HepG2 (cell line): ENCODE measurements around the gene GDAP1L1. TPM values are rescaled to one million over a fixed set of nuclear protein-coding genes. Genes with fewer than 3 reads are reported as not detected.
A peak's percentile ranks its signal among the peaks of the same experiment; 100 is the strongest.

Experiments
- ATAC-seq: fragments of 200-7000 bp; cut with Tn5 transposase; 3 replicates; pipeline ENCODE4 v1.9.1; 2020; ENCODE audit warnings: mild to moderate bottlenecking, moderate library complexity
- BruUV-seq: library from RNA; stranded (reverse); fragments of 400-500 nt; replicated peaks from 2 replicates; lab custom pipeline; 2021; lab: Mats Ljungman, UMichigan
- CTCF ChIA-PET: fragments of 300-600 bp; formaldehyde crosslinking; extraction: SDS; loops from one replicate; lab custom pipeline; 2021; ENCODE audit warnings: low total read pairs, inconsistent platforms, low intra/inter-chr PET ratio; lab: Yijun Ruan, JAX
- POLR2A ChIA-PET: fragments of 350-600 bp; sonication (Branson Sonifier 250); formaldehyde crosslinking; loops from one replicate; lab custom pipeline; 2020; ENCODE audit warnings: antibody characterized with exemption, inconsistent platforms; lab: Yijun Ruan, JAX
- DNase-seq: peaks from one replicate; pipeline ENCODE4 v3.0.0-alpha.2; 2015; ENCODE audit warnings: low spot score
- FAIRE-seq: peaks from 3 replicates; lab custom pipeline; 2011; peaks lifted over from hg19 to GRCh38; lab: Jason Lieb, UNC
- H2AFZ ChIP-seq: one replicate; pipeline ENCODE4 v1.6.1; 2011; ENCODE audit warnings: low read length, inconsistent platforms
- H3K27ac ChIP-seq: fragments of 300-600 bp; 3 replicates; pipeline ENCODE4 v1.8.0; 2011; ENCODE audit warnings: mixed run types, mild to moderate bottlenecking, mixed read lengths, low read length, inconsistent platforms; ENCODE audit not compliant: insufficient read depth; ENCODE audit errors: extremely low read length
- H3K27me3 ChIP-seq, 2 experiments: fragments of 200-600 bp in 1 of 2; 2 replicates in 1 of 2; 3 replicates in 1 of 2; pipeline versions ENCODE4 v1.6.0 to v1.8.0; 2011; ENCODE audit warnings: low read length in 2 of 2, mild to moderate bottlenecking in 2 of 2, moderate library complexity in 2 of 2, inconsistent platforms in 1 of 2; ENCODE audit not compliant: insufficient read depth in 2 of 2, control insufficient read depth in 1 of 2
- H3K36me3 ChIP-seq, 2 experiments: fragments of 200-600 bp in 1 of 2; replicated peaks in 1 of 2; 2 replicates in 1 of 2; 3 replicates in 1 of 2; pipeline versions ENCODE4 v1.5.1 to v1.8.0; 2011; ENCODE audit warnings: low read length in 2 of 2, inconsistent platforms in 1 of 2; ENCODE audit not compliant: insufficient read depth in 2 of 2, control insufficient read depth in 1 of 2
- H3K4me1 ChIP-seq: 2 replicates; pipeline ENCODE4 v1.5.1; 2012; ENCODE audit warnings: low read length, inconsistent platforms; ENCODE audit not compliant: insufficient read depth
- H3K4me2 ChIP-seq: 2 replicates; pipeline ENCODE4 v1.6.0; 2011; ENCODE audit warnings: low read depth, low read length, inconsistent platforms
- H3K4me3 ChIP-seq, 3 experiments: fragments of 200-600 bp in 1 of 3; sonication (generic), shearing (Covaris generic) in 1 of 3; replicated peaks in 1 of 3; 2 replicates each; pipeline ENCODE4 v1.5.1; 2011 to 2016; ENCODE audit warnings: low read length in 3 of 3, inconsistent platforms in 2 of 3, low read depth in 2 of 3, mild to moderate bottlenecking in 2 of 3, control low read depth in 1 of 3, mixed read lengths in 1 of 3; ENCODE audit not compliant: insufficient read depth in 1 of 3
- H3K79me2 ChIP-seq: one replicate; pipeline ENCODE4 v1.6.1; 2011; ENCODE audit warnings: low read length, inconsistent platforms; ENCODE audit not compliant: insufficient read depth
- H3K9ac ChIP-seq: 2 replicates; pipeline ENCODE4 v1.6.0; 2011; ENCODE audit warnings: mild to moderate bottlenecking, low read depth, low read length, inconsistent platforms; ENCODE audit not compliant: insufficient read depth
- H3K9me3 ChIP-seq: 2 replicates; pipeline ENCODE4 v1.5.1; 2012; ENCODE audit warnings: mild to moderate bottlenecking, low read length
- H4K20me1 ChIP-seq: 2 replicates; pipeline ENCODE4 v1.6.0; 2011; ENCODE audit warnings: inconsistent platforms, mild to moderate bottlenecking, low read length, moderate library complexity; ENCODE audit not compliant: insufficient read depth
- CREB3 ChIP-seq: sonication (generic); formaldehyde crosslinking; IDR thresholded peaks from 2 replicates; pipeline ENCODE4 v1.5.0; 2020; ENCODE audit warnings: missing genetic modification reagents
- EHMT2 ChIP-seq: fragments of 200-600 bp; sonication (generic); IDR thresholded peaks from 2 replicates; pipeline ENCODE4 v1.7.0; 2017; ENCODE audit warnings: antibody characterized with exemption, low read depth, low read length, borderline replicate concordance
- ESRRA ChIP-seq: sonication (generic); formaldehyde crosslinking; IDR thresholded peaks from 2 replicates; pipeline ENCODE4 v1.5.1; 2020; ENCODE audit warnings: mild to moderate bottlenecking, low read depth, missing genetic modification reagents
- HOXA7 ChIP-seq: sonication (generic); formaldehyde crosslinking; IDR thresholded peaks from 2 replicates; pipeline ENCODE4 v1.8.1; 2022; ENCODE audit warnings: mild to moderate bottlenecking, missing genetic modification reagents, moderate library complexity
- KDM4B ChIP-seq: sonication (generic); formaldehyde crosslinking; IDR thresholded peaks from 2 replicates; pipeline ENCODE4 v1.4.0; 2020; ENCODE audit warnings: missing genetic modification reagents
- MIER2 ChIP-seq: IDR thresholded peaks from 2 replicates; pipeline ENCODE4 v1.6.1; 2016; ENCODE audit warnings: missing biosample characterization, missing genetic modification reagents
- MXD1 ChIP-seq: sonication (generic); formaldehyde crosslinking; IDR thresholded peaks from 2 replicates; pipeline ENCODE4 v1.4.0; 2020; ENCODE audit warnings: mild to moderate bottlenecking, missing genetic modification reagents
- RBFOX2 ChIP-seq: fragments of 200-400 bp; formaldehyde crosslinking; IDR thresholded peaks from 2 replicates; pipeline ENCODE4 v1.6.1; 2017; ENCODE audit warnings: low read depth, mild to moderate bottlenecking, low read length
- SALL1 ChIP-seq: sonication (generic); formaldehyde crosslinking; IDR thresholded peaks from 2 replicates; pipeline ENCODE4 v1.8.0; 2022; ENCODE audit warnings: mild to moderate bottlenecking, missing genetic modification reagents
- TGIF2 ChIP-seq: IDR thresholded peaks from 2 replicates; pipeline ENCODE4 v1.6.1; 2016; ENCODE audit warnings: control low read depth, missing compliant biosample characterization
- XRCC5 ChIP-seq: fragments of 200-400 bp; formaldehyde crosslinking; optimal IDR thresholded peaks from 2 replicates; pipeline ENCODE3; 2017; ENCODE audit warnings: mild to moderate bottlenecking, low read length
- ZNF484 ChIP-seq: sonication (generic); formaldehyde crosslinking; IDR thresholded peaks from 2 replicates; pipeline ENCODE4 v1.5.1; 2020; ENCODE audit warnings: mild to moderate bottlenecking, low read depth, missing genetic modification reagents, borderline replicate concordance
- ZNF768 ChIP-seq: sonication (generic); formaldehyde crosslinking; IDR thresholded peaks from 2 replicates; pipeline ENCODE4 v1.4.0; 2020; ENCODE audit warnings: missing genetic modification reagents
- WGBS: methylation state at CpG from one replicate; pipeline ENCODE4 v1.1.6; 2017; ENCODE audit warnings: low lambda C conversion rate; 5-methylcytosine and 5-hydroxymethylcytosine counted together
- in situ Hi-C: cut with HindIII; loops from 2 replicates; pipeline ENCODE4 v1.10.0; 2017; ENCODE audit warnings: low pct_unique_long_range_greater_than_20kb; ENCODE audit not compliant: extremely low pct_ligation_motif_present
- intact Hi-C: fragments of 100-400 bp; cut with micrococcal nuclease; formaldehyde crosslinking; loops from one replicate; pipeline ENCODE4 v1.10.0; 2022; ENCODE audit not compliant: unreplicated experiment
- polyA plus RNA-seq, 8 experiments: library from polyadenylated mRNA; depleted of rRNA in 3 of 8; stranded (reverse) in 7 of 8; unstranded in 1 of 8; fragments of >200 nt; fragmentation: Illumina TruSeq in 4 of 8; extraction: Trizol in 4 of 8; gene quantifications; 2 replicates each; pipeline versions ENCODE4 v1.2.1 to v1.2.3, GENCODE V29; 2011 to 2016; ENCODE audit warnings: low read depth in 4 of 8, missing spikeins in 1 of 8, mixed read lengths in 1 of 8; ENCODE audit not compliant: insufficient read depth in 1 of 8
- total RNA-seq, 5 experiments: library from RNA; depleted of rRNA; stranded (reverse); fragments of >200 nt; fragmentation: Illumina TruSeq; extraction: Trizol; gene quantifications; 2 replicates each; pipeline ENCODE4 v1.2.3, GENCODE V29; 2016; ENCODE audit warnings: low read depth in 1 of 5
- TF ChIP-seq, protein P1 (sequence below), 2 experiments: IDR thresholded peaks; 2 replicates each; pipeline ENCODE4 v1.6.1; 2011 to 2012; ENCODE audit warnings: low read length in 2 of 2, borderline replicate concordance in 1 of 2, low read depth in 1 of 2, mild to moderate bottlenecking in 1 of 2, moderate library complexity in 1 of 2
- TF ChIP-seq, protein P2 (sequence below): sonication (generic); formaldehyde crosslinking; IDR thresholded peaks from 2 replicates; pipeline ENCODE4 v1.5.0; 2020; ENCODE audit warnings: missing genetic modification reagents
- TF ChIP-seq, protein P3 (sequence below): IDR thresholded peaks from 2 replicates; pipeline ENCODE4 v1.6.1; 2016; ENCODE audit warnings: mild to moderate bottlenecking, missing biosample characterization, missing genetic modification reagents
- TF ChIP-seq, protein P4 (sequence below): sonication (generic); formaldehyde crosslinking; IDR thresholded peaks from 2 replicates; pipeline ENCODE4 v1.4.0; 2020; ENCODE audit warnings: mild to moderate bottlenecking, missing genetic modification reagents

Gene GDAP1L1
- total and polyA plus RNA-seq, 2 of the 13 experiments (the other 11 are each of a cell fraction or from before 2014, with no cell fraction given), result 0.04 TPM; not detected in 1

DNA sequence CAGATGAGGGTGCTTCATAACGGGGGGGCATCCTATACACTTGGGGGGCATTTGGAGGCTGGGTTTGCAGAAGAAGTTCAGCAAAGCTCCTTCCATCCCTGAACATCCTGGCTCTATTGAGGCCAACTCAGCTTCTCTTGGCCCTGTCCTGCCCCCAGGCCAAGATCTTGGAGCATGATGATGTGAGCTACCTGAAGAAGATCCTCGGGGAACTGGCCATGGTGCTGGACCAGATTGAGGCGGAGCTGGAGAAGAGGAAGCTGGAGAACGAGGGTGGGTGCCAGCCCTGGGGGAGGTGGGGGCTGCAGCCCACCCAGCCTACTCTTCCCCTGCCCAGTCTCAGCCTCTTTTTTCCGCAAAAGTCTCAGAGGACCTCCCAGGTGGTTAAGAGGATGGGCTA lies 17.2 kb downstream of the GDAP1L1 start:
- Histone ChIP-seq H3K4me3 (no peak overlapping the region), H3K36me3 (no peaks in the 10 kb centered on the region), H3K27ac (no peak overlapping the region), H3K4me2 (no peak overlapping the region), H3K9ac (no peak overlapping the region), H2AFZ (no peak overlapping the region), H3K4me1 (peaks cover 11% of the 10 kb centered on the region; the same call in 1 of the 2 replicates), H3K27me3 (no peaks in the 10 kb centered on the region), H3K79me2 (no peaks in the 10 kb centered on the region), H4K20me1 (no peaks in the 10 kb centered on the region), H3K9me3 (no peaks in the 10 kb centered on the region)
- in situ Hi-C loops, result no loop called here
- ChIA-PET CTCF (no interaction called here), POLR2A (interaction anchor here (0.8 kb wide), 1 partner anchor 38 kb away, joined by 3 read pairs; no protein-coding TSS in a partner anchor)
- ATAC-seq (no peak), FAIRE-seq (no peak), DNase-seq (no peak)
- WGBS, result 30% methylated on average over 5 of the region's 5 CpGs
- BruUV-seq, result no TSS peak
- intact Hi-C loops, result no loop called here
- no peak for TF ChIP-seq KDM4B (CRISPR knock-in tag)
- TF ChIP-seq ZNF484 (CRISPR knock-in tag), result 0 out of 2 replicates have a peak, but pooled peaks have one; percentile 47
- TF ChIP-seq HOXA7 (CRISPR knock-in tag), result no peak
- peak; percentile 95 for TF ChIP-seq MIER2 (CRISPR knock-in tag)
- TF ChIP-seq TGIF2 (CRISPR knock-in tag), result peak; percentile 45; the same call in 1 of the 2 replicates
- TF ChIP-seq ZNF768, result peak; percentile 17; the same call in 1 of the 2 replicates
- TF ChIP-seq CREB3, result no peak
- TF ChIP-seq, protein P1, sequence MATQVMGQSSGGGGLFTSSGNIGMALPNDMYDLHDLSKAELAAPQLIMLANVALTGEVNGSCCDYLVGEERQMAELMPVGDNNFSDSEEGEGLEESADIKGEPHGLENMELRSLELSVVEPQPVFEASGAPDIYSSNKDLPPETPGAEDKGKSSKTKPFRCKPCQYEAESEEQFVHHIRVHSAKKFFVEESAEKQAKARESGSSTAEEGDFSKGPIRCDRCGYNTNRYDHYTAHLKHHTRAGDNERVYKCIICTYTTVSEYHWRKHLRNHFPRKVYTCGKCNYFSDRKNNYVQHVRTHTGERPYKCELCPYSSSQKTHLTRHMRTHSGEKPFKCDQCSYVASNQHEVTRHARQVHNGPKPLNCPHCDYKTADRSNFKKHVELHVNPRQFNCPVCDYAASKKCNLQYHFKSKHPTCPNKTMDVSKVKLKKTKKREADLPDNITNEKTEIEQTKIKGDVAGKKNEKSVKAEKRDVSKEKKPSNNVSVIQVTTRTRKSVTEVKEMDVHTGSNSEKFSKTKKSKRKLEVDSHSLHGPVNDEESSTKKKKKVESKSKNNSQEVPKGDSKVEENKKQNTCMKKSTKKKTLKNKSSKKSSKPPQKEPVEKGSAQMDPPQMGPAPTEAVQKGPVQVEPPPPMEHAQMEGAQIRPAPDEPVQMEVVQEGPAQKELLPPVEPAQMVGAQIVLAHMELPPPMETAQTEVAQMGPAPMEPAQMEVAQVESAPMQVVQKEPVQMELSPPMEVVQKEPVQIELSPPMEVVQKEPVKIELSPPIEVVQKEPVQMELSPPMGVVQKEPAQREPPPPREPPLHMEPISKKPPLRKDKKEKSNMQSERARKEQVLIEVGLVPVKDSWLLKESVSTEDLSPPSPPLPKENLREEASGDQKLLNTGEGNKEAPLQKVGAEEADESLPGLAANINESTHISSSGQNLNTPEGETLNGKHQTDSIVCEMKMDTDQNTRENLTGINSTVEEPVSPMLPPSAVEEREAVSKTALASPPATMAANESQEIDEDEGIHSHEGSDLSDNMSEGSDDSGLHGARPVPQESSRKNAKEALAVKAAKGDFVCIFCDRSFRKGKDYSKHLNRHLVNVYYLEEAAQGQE (IDR thresholded peaks at IDR 0.05; ENCODE audit: borderline replicate concordance in 1 of 2, low read depth in 1 of 2, low read length in 2 of 2), result peak; percentile 88 to 96
- no peak for TF ChIP-seq ESRRA (CRISPR knock-in tag)
- TF ChIP-seq, protein P2, sequence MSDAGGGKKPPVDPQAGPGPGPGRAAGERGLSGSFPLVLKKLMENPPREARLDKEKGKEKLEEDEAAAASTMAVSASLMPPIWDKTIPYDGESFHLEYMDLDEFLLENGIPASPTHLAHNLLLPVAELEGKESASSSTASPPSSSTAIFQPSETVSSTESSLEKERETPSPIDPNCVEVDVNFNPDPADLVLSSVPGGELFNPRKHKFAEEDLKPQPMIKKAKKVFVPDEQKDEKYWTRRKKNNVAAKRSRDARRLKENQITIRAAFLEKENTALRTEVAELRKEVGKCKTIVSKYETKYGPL (CRISPR knock-in tag), result no peak
- peak; percentile 35 for TF ChIP-seq SALL1
- TF ChIP-seq MXD1 (CRISPR knock-in tag), result peak; percentile 41; the same call in 1 of the 2 replicates
- TF ChIP-seq, protein P3, sequence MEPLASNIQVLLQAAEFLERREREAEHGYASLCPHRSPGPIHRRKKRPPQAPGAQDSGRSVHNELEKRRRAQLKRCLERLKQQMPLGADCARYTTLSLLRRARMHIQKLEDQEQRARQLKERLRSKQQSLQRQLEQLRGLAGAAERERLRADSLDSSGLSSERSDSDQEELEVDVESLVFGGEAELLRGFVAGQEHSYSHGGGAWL (CRISPR knock-in tag), result 0 out of 2 replicates have a peak, but pooled peaks have one; percentile 40
- no peak for TF ChIP-seq RBFOX2
- peak; percentile 26 for TF ChIP-seq XRCC5
- TF ChIP-seq, protein P4, sequence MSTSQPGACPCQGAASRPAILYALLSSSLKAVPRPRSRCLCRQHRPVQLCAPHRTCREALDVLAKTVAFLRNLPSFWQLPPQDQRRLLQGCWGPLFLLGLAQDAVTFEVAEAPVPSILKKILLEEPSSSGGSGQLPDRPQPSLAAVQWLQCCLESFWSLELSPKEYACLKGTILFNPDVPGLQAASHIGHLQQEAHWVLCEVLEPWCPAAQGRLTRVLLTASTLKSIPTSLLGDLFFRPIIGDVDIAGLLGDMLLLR (CRISPR knock-in tag), result 0 out of 2 replicates have a peak, but pooled peaks have one; percentile 31
- TF ChIP-seq EHMT2, result peak; percentile 80; the same call in 1 of the 2 replicates
